SU-DHL-6 (cell line): Measurements from ENCODE around the gene TERF2IP.

Experiments used
- EZH2phosphoT487 ChIP-seq: fragments of 200-600 bp; sonication (generic), shearing (Covaris generic); conservative IDR thresholded peaks from 2 replicates; pipeline ENCODE4 v1.6.1; 2018; ENCODE audit warnings: mild to moderate bottlenecking, antibody characterized with exemption, low read length, moderate library complexity, mixed read lengths
- TF ChIP-seq, protein P1 (sequence below): fragments of 200-600 bp; sonication (generic); IDR thresholded peaks from one replicate; pipeline ENCODE4 v1.5.1; 2017; ENCODE audit warnings: antibody characterized with exemption, mild to moderate bottlenecking, low read length, moderate library complexity; ENCODE audit not compliant: insufficient read depth, poor library complexity, severe bottlenecking

DNA sequence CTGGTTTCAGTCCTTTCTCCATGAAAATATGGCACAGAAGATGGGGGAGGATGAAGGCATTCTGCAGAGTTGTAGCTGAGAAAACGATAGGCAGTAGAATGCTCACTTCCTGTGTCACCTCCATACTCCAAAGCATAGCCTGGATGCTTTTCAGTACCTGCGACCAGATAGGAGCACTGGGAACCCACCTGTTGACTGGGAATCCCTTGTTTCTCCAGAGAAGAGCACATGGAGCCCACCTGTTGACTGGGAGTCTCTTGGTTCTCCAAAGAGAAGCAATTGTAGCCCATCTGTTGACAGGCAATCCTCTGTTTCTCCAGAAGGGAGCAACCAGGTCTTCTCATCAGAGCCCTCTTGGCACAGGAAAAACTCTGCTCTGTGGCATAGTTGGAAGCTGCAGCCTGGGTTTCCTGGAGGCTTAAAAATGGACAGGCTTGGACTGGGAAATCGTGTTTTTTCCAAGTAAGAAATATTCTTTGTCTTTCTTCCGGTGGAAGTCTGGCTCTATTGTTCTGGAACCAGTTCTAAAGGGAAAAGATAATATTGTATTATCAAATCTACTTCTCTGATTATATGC, 13.2 kb downstream of the TERF2IP start:
- TF ChIP-seq, protein P1, sequence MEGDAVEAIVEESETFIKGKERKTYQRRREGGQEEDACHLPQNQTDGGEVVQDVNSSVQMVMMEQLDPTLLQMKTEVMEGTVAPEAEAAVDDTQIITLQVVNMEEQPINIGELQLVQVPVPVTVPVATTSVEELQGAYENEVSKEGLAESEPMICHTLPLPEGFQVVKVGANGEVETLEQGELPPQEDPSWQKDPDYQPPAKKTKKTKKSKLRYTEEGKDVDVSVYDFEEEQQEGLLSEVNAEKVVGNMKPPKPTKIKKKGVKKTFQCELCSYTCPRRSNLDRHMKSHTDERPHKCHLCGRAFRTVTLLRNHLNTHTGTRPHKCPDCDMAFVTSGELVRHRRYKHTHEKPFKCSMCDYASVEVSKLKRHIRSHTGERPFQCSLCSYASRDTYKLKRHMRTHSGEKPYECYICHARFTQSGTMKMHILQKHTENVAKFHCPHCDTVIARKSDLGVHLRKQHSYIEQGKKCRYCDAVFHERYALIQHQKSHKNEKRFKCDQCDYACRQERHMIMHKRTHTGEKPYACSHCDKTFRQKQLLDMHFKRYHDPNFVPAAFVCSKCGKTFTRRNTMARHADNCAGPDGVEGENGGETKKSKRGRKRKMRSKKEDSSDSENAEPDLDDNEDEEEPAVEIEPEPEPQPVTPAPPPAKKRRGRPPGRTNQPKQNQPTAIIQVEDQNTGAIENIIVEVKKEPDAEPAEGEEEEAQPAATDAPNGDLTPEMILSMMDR = no peak
- no peak for TF ChIP-seq EZH2phosphoT487
